ENCODE data around the gene SPATS2. TPM values are rescaled to one million over a fixed set of nuclear protein-coding genes. Genes with fewer than 3 reads are reported as not detected.

SPATS2 gene
- total and polyA plus RNA-seq, 7 donors = 6.9 to 32.1 (median 11.7) TPM

DNA sequence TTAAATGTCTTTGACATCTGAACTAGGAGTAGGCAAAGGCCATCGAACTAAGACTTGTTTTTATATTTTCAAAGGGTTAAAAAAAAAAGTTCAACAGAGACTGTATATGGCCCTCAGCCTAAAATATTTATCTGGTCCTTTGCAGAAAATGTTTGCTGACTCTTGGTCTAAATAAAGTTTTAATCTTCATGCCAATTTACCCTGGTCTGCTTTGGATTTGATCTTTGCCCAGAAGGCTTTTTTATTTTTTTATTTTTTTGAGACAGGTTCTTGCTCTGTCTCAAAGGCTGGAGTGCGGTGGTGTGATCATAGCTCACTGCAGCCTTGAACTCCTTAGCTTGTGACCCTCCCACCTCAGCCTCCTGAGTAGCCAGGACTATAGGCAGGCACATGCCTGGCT lies 47.1 kb downstream of the SPATS2 start:
- Histone ChIP-seq H3K27me3 (no peaks in the 10 kb centered on the region), H3K27ac (no peak overlapping the region), H3K4me1 (no peaks in the 10 kb centered on the region), H3K36me3 (no peaks in the 10 kb centered on the region), H3K9me3 (no peaks in the 10 kb centered on the region), H3K4me3 (no peak overlapping the region)
- WGBS, 2 donors = 69 to 86% methylated on average over 2 of the region's 2 CpGs
- intact Hi-C loops (cut with DNase I) = no loop called here
- TF ChIP-seq POLR2A (IDR thresholded peaks at IDR 0.05) = no peak
- DNase-seq = no peak

- no peak for TF ChIP-seq POLR2AphosphoS5 (IDR thresholded peaks at IDR 0.05)
- TF ChIP-seq POLR2A (IDR thresholded peaks at IDR 0.05) = no peak
- 90 to 94% methylated on average over 3 of the region's 3 CpGs for WGBS, 2 donors
- DNase-seq = no peak
Observed at GRCh38 chr12:49415521-49415970, 48.3 kb downstream of the SPATS2 start.

DNA sequence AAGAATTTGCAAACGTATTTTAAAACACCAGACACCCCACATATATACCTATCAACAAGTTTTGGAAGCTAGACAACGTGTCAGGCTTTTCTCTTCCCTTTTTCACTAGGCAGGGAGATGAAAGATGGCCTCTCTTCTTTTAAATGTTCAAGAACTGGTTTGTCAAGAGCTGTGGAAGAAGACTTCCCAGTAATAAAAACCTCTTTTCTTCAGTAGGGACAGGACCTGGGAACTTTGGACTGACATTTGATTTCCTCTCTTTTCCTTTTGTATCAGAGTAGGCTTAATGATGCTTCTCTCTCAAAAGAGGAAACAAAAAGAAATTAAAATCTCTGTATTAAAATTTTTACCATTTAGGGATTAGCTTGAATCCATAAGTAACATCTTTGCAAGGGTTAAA lies 49.6 kb downstream of the SPATS2 start:
- Histone ChIP-seq H3K4me1 (no peaks in the 10 kb centered on the region), H3K36me3 (no peaks in the 10 kb centered on the region), H3K27me3 (no peaks in the 10 kb centered on the region), H3K9me3 (no peaks in the 10 kb centered on the region), H3K4me3 (no peak overlapping the region), H3K27ac (no peak overlapping the region)
- intact Hi-C loops (cut with DNase I) = no loop called here
- DNase-seq = no peak
- WGBS, 2 donors = 40 to 59% methylated on average over 2 of the region's 2 CpGs
- no peak for TF ChIP-seq POLR2AphosphoS5 (IDR thresholded peaks at IDR 0.05)
- no peak for TF ChIP-seq EP300 (IDR thresholded peaks at IDR 0.05)
- TF ChIP-seq, protein P1, sequence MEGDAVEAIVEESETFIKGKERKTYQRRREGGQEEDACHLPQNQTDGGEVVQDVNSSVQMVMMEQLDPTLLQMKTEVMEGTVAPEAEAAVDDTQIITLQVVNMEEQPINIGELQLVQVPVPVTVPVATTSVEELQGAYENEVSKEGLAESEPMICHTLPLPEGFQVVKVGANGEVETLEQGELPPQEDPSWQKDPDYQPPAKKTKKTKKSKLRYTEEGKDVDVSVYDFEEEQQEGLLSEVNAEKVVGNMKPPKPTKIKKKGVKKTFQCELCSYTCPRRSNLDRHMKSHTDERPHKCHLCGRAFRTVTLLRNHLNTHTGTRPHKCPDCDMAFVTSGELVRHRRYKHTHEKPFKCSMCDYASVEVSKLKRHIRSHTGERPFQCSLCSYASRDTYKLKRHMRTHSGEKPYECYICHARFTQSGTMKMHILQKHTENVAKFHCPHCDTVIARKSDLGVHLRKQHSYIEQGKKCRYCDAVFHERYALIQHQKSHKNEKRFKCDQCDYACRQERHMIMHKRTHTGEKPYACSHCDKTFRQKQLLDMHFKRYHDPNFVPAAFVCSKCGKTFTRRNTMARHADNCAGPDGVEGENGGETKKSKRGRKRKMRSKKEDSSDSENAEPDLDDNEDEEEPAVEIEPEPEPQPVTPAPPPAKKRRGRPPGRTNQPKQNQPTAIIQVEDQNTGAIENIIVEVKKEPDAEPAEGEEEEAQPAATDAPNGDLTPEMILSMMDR (IDR thresholded peaks at IDR 0.05) = no peak

More at GRCh38 chr12:49415521-49415970, 48.3 kb downstream of the SPATS2 start:
- Histone ChIP-seq H3K4me1 (no peaks in the 10 kb centered on the region), H3K4me3 (no peak overlapping the region), H3K27ac (no peak overlapping the region), H3K36me3 (no peaks in the 10 kb centered on the region), H3K27me3 (no peaks in the 10 kb centered on the region), H3K9me3 (no peaks in the 10 kb centered on the region)
- intact Hi-C loops (cut with DNase I) = no loop called here

DNA sequence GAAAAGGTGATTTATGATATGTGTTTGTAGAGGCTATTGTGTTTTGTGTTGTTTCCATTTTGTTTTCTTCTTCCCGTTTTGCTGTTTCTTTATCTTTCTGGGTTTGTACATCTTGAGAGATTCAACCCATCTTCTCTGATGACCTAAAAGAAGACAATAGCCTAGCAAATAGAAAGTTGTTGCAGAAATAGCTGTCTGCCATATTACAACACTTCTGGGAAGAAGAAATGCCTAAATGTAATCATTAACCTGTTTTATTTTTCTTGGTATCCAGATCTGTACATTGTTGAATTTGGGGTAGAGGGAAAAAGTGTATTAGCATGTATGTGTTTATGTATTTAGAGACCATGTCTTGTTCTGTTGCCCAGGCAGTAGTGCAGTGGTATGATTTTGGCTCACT lies 50.3 kb downstream of the SPATS2 start:
- no peaks in the 10 kb centered on the region for H3K9me3 ChIP-seq
- no peak for DNase-seq
- no peaks in the 10 kb centered on the region for H3K36me3 ChIP-seq
- WGBS, 2 donors = 80 to 88% methylated on average over 1 of the region's 1 CpG
- TF ChIP-seq POLR2A (IDR thresholded peaks at IDR 0.05) (no peak), POLR2AphosphoS5 (IDR thresholded peaks at IDR 0.05) (no peak), EP300 (IDR thresholded peaks at IDR 0.05) (no peak)
- TF ChIP-seq, protein P1 (IDR thresholded peaks at IDR 0.05) = no peak
- intact Hi-C loops (cut with DNase I) = no loop called here
- H3K4me3 ChIP-seq = no peak overlapping the region
- no peaks in the 10 kb centered on the region for H3K4me1 ChIP-seq
- no peak overlapping the region for H3K27ac ChIP-seq
- H3K27me3 ChIP-seq = no peaks in the 10 kb centered on the region

GRCh38 chr12:49420556-49420955 lies 53.3 kb downstream of the SPATS2 start:
- 75 to 89% methylated on average over 4 of the region's 4 CpGs for WGBS, 2 donors
- no peak overlapping the region for H3K4me3 ChIP-seq
- H3K27ac ChIP-seq = no peak overlapping the region
- TF ChIP-seq POLR2AphosphoS5 (IDR thresholded peaks at IDR 0.05) (no peak), EP300 (IDR thresholded peaks at IDR 0.05) (no peak), POLR2A (IDR thresholded peaks at IDR 0.05) (no peak)
- TF ChIP-seq, protein P1 (IDR thresholded peaks at IDR 0.05) = no peak
- intact Hi-C loops (cut with DNase I) = no loop called here
- no peaks in the 10 kb centered on the region for H3K27me3 ChIP-seq
- no peaks in the 10 kb centered on the region for H3K9me3 ChIP-seq
- DNase-seq = no peak
- no peaks in the 10 kb centered on the region for H3K4me1 ChIP-seq
- H3K36me3 ChIP-seq = no peaks in the 10 kb centered on the region

- DNase-seq = no peak
- no peak overlapping the region for H3K27ac ChIP-seq
- no peaks in the 10 kb centered on the region for H3K27me3 ChIP-seq
- TF ChIP-seq, protein P1 (IDR thresholded peaks at IDR 0.05) = no peak
- TF ChIP-seq POLR2A (IDR thresholded peaks at IDR 0.05) (no peak), EP300 (IDR thresholded peaks at IDR 0.05) (no peak), POLR2AphosphoS5 (IDR thresholded peaks at IDR 0.05) (no peak)
- no peak overlapping the region for H3K4me3 ChIP-seq
- no peaks in the 10 kb centered on the region for H3K9me3 ChIP-seq
- no peaks in the 10 kb centered on the region for H3K4me1 ChIP-seq
- WGBS, 2 donors = 82 to 100% methylated on average over 1 of the region's 1 CpG
- intact Hi-C loops (cut with DNase I) = no loop called here
- no peaks in the 10 kb centered on the region for H3K36me3 ChIP-seq
Observed at GRCh38 chr12:49422114-49422513, 54.9 kb downstream of the SPATS2 start.

Measured in sigmoid colon (tissue), 7 donors.